B cell (primary cell): ENCODE data around the gene CCDC102A. TPM values are rescaled to one million over a fixed set of nuclear protein-coding genes. Genes with fewer than 3 reads are reported as not detected.

Experiments
- ATAC-seq: fragments of 200-7000 bp; cut with Tn5 transposase; one replicate; pipeline ENCODE4 v1.10.0; 2021; ENCODE audit warnings: low read depth, mild to moderate bottlenecking, moderate number of reproducible peaks, moderate library complexity
- CTCF ChIA-PET: fragments of 350-600 bp; sonication (Branson Sonifier 250); formaldehyde crosslinking; loops from one replicate; lab custom pipeline; 2021; ENCODE audit warnings: antibody characterized with exemption, inconsistent platforms; lab: Charles Lee
- POLR2A ChIA-PET: fragments of 350-600 bp; sonication (Branson Sonifier 250); formaldehyde crosslinking; loops from one replicate; lab custom pipeline; 2021; ENCODE audit warnings: antibody characterized with exemption; lab: Charles Lee
- DNase-seq: peaks from one replicate; pipeline ENCODE4 v3.0.0; 2013
- H2AFZ ChIP-seq: 2 replicates; pipeline ENCODE4 v1.6.1; 2012; ENCODE audit warnings: mild to moderate bottlenecking, low read depth, low read length; ENCODE audit not compliant: insufficient read depth, poor library complexity, severe bottlenecking
- H3K27ac ChIP-seq, 2 donors: 1 replicate in 1 of 2; 2 replicates in 1 of 2; pipeline ENCODE4 v1.5.1; 2012 to 2013; ENCODE audit warnings: low read length in 2 of 2, mild to moderate bottlenecking in 2 of 2, moderate library complexity in 1 of 2
- H3K27me3 ChIP-seq, 4 experiments: fragments of 200-600 bp in 1 of 4; sonication (generic) in 1 of 4; replicated peaks in 1 of 4; 1 replicate in 2 of 4; 2 replicates in 2 of 4; pipeline versions ENCODE4 v1.6.1 to v1.7.0; 2013 to 2016; ENCODE audit warnings: low read length in 3 of 4, mild to moderate bottlenecking in 2 of 4, mixed read lengths in 1 of 4, moderate library complexity in 1 of 4; ENCODE audit not compliant: insufficient read depth in 4 of 4, control insufficient read depth in 3 of 4; ENCODE audit errors: control extremely low read depth in 1 of 4
- H3K36me3 ChIP-seq, 2 experiments: replicated peaks in 1 of 2; 1 replicate in 1 of 2; 2 replicates in 1 of 2; pipeline versions ENCODE4 v1.6.1 to v1.7.1; 2013; ENCODE audit warnings: low read length in 1 of 2; ENCODE audit not compliant: insufficient read depth in 2 of 2, control insufficient read depth in 1 of 2; ENCODE audit errors: control extremely low read depth in 1 of 2, extremely low read depth in 1 of 2
- H3K4me1 ChIP-seq, 2 donors: fragments of 200-600 bp in 1 of 2; sonication (generic) in 1 of 2; 1 replicate in 1 of 2; 2 replicates in 1 of 2; pipeline versions ENCODE4 v1.5.1 to v1.6.1; 2013 to 2017; ENCODE audit warnings: low read length in 2 of 2; ENCODE audit not compliant: control insufficient read depth in 2 of 2, insufficient read depth in 2 of 2
- H3K4me2 ChIP-seq: replicated peaks from 2 replicates; pipeline ENCODE3; 2012; ENCODE audit warnings: mild to moderate bottlenecking, low read depth, low read length; ENCODE audit not compliant: poor library complexity, severe bottlenecking
- H3K4me3 ChIP-seq, 5 experiments: fragments of 200-600 bp in 1 of 5; sonication (generic) in 1 of 5; 1 replicate in 3 of 5; 2 replicates in 2 of 5; pipeline versions ENCODE4 v1.5.1 to v1.7.0; 2011 to 2016; ENCODE audit warnings: low read length in 4 of 5, mild to moderate bottlenecking in 4 of 5, low read depth in 2 of 5, control low read depth in 1 of 5, moderate library complexity in 1 of 5; ENCODE audit not compliant: insufficient read depth in 1 of 5; ENCODE audit errors: control extremely low read depth in 1 of 5, extremely low read depth in 1 of 5
- H3K79me2 ChIP-seq: fragments of 200-600 bp; sonication (generic); one replicate; pipeline ENCODE4 v1.6.0; 2016; ENCODE audit warnings: low read length; ENCODE audit not compliant: control insufficient read depth, insufficient read depth
- H3K9ac ChIP-seq: fragments of 200-600 bp; sonication (generic); 2 replicates; pipeline ENCODE4 v1.6.1; 2017; ENCODE audit warnings: mild to moderate bottlenecking, low read length, moderate library complexity
- H3K9me3 ChIP-seq, 3 donors: one replicate each; pipeline versions ENCODE4 v1.6.1 to v1.7.1; 2013; ENCODE audit warnings: low read length in 2 of 3; ENCODE audit not compliant: control insufficient read depth in 2 of 3, insufficient read depth in 1 of 3; ENCODE audit errors: control extremely low read depth in 1 of 3
- H4K20me1 ChIP-seq: 2 replicates; pipeline ENCODE4 v1.6.0; 2012; ENCODE audit warnings: mild to moderate bottlenecking, low read length; ENCODE audit not compliant: insufficient read depth, control insufficient read depth, poor library complexity, severe bottlenecking
- H3K27ac Mint-ChIP-seq: one replicate; pipeline ENCODE4 v1.8.0; 2021; ENCODE audit warnings: mixed read lengths
- H3K27me3 Mint-ChIP-seq: one replicate; pipeline ENCODE4 v1.8.0; 2021; ENCODE audit warnings: mixed read lengths
- H3K4me1 Mint-ChIP-seq: one replicate; pipeline ENCODE4 v1.8.0; 2021; ENCODE audit warnings: mixed read lengths
- H3K4me3 Mint-ChIP-seq: one replicate; pipeline ENCODE4 v1.8.0; 2021; ENCODE audit warnings: mixed read lengths
- H3K9me3 Mint-ChIP-seq: one replicate; pipeline ENCODE4 v1.8.0; 2022; ENCODE audit warnings: mixed read lengths; ENCODE audit not compliant: insufficient read depth
- CTCF ChIP-seq: fragments of 200-600 bp; IDR thresholded peaks from one replicate; pipeline ENCODE4 v1.8.0; 2022; ENCODE audit warnings: antibody characterized with exemption, mild to moderate bottlenecking
- EZH2 ChIP-seq: IDR thresholded peaks from 2 replicates; pipeline ENCODE4 v1.6.1; 2012; ENCODE audit warnings: borderline replicate concordance, low read depth, mild to moderate bottlenecking, moderate library complexity, low read length; ENCODE audit not compliant: insufficient read depth, poor library complexity, severe bottlenecking
- WGBS: methylation state at CpG from one replicate; pipeline ENCODE4 v1.1.5; 2013; ENCODE audit warnings: missing lambda C conversion rate; ENCODE audit not compliant: insufficient coverage; 5-methylcytosine and 5-hydroxymethylcytosine counted together
- intact Hi-C: fragments of 100-400 bp; cut with micrococcal nuclease; formaldehyde crosslinking; loops from one replicate; pipeline ENCODE4 v1.10.0; 2022
- polyA plus RNA-seq: library from polyadenylated mRNA; depleted of rRNA; stranded (reverse); fragments of >200 nt; gene quantifications from 2 replicates; pipeline ENCODE4 v1.2.3, GENCODE V29; 2012
- total RNA-seq, 2 donors: library from RNA; stranded (reverse); fragments of 120-200 nt in 1 of 2; gene quantifications; 1 replicate in 1 of 2; 2 replicates in 1 of 2; pipeline versions ENCODE4 v1.2.3 to v1.2.4, GENCODE V29; 2013 to 2022

The CCDC102A gene
- total and polyA plus RNA-seq, 2 donors (not counting 1 experiment from before 2014, with no cell fraction given): 14.5 to 14.7 TPM

GRCh38 chr16:57471209-57471608 is 65.2 kb downstream of the CCDC102A start:
- Histone ChIP-seq H3K27me3 (no peaks in the 10 kb centered on the region), H3K9ac (no peak overlapping the region), H3K36me3 (peaks cover 7 to 59% of the 10 kb centered on the region in 2 experiments), H3K4me1 (peaks cover 6 to 13% of the 10 kb centered on the region in 2 donors), H2AFZ (no peak overlapping the region), H3K4me3 (no peak overlapping the region), H3K4me2 (no peak overlapping the region), H3K79me2 (no peaks in the 10 kb centered on the region), H4K20me1 (peaks cover 3% of the 10 kb centered on the region), H3K27ac (no peak overlapping the region), H3K9me3 (no peaks in the 10 kb centered on the region)
- Mint-ChIP-seq H3K27me3 (no peaks in the 10 kb centered on the region), H3K4me3 (no peak overlapping the region), H3K9me3 (no peaks in the 10 kb centered on the region), H3K4me1 (peaks cover 10% of the 10 kb centered on the region), H3K27ac (no peak overlapping the region)
- CTCF ChIA-PET: interaction anchor here (0.8 to 0.9 kb wide), 2 partner anchors 9 to 49 kb away, joined by 3 read pairs; partner anchors contain the start of gene POLR2C
- WGBS: no CpG with 5 or more reads among the region's 1 CpG
- DNase-seq: no peak
- ATAC-seq: no peak
- POLR2A ChIA-PET: interaction anchor here (0.6 kb wide), 1 partner anchor 40 kb away, joined by 4 read pairs; no protein-coding TSS in a partner anchor
- intact Hi-C loops: no loop called here
- TF ChIP-seq CTCF (no peak), EZH2 (no peak)

GRCh38 chr16:57470711-57471110 is 65.7 kb downstream of the CCDC102A start:
- CTCF ChIA-PET: interaction anchor here (0.7 to 0.9 kb wide), 3 partner anchors 9 to 50 kb away, joined by 3 read pairs; partner anchors contain the start of gene POLR2C
- POLR2A ChIA-PET: no interaction called here
- ATAC-seq: no peak

More at GRCh38 chr16:57470711-57471110, 65.7 kb downstream of the CCDC102A start:
- DNase-seq: no peak
- no peak overlapping the region for H2AFZ ChIP-seq
- intact Hi-C loops: no loop called here
- no peak overlapping the region for H3K4me3 ChIP-seq
- no peaks in the 10 kb centered on the region for H3K79me2 ChIP-seq
- peaks cover 7% of the 10 kb centered on the region for H4K20me1 ChIP-seq
- Mint-ChIP-seq H3K27ac (no peak overlapping the region), H3K9me3 (no peaks in the 10 kb centered on the region), H3K4me3 (no peak overlapping the region), H3K4me1 (peaks cover 10% of the 10 kb centered on the region), H3K27me3 (no peaks in the 10 kb centered on the region)
- WGBS: 93% methylated on average over 6 of the region's 6 CpGs
- no peak overlapping the region for H3K27ac ChIP-seq
- TF ChIP-seq CTCF: no peak
- TF ChIP-seq EZH2: no peak
- no peaks in the 10 kb centered on the region for H3K27me3 ChIP-seq
- peaks cover 1 to 8% of the 10 kb centered on the region in 2 donors for H3K4me1 ChIP-seq
- peaks cover 7 to 64% of the 10 kb centered on the region in 2 experiments for H3K36me3 ChIP-seq
- H3K4me2 ChIP-seq: no peak overlapping the region
- no peak overlapping the region for H3K9ac ChIP-seq
- no peaks in the 10 kb centered on the region for H3K9me3 ChIP-seq
